Measurements from ENCODE around the gene KLF16. TPM values are rescaled to one million over a fixed set of nuclear protein-coding genes. Genes with fewer than 3 reads are reported as not detected.

The KLF16 gene
- total and polyA plus RNA-seq, 9 of the 15 experiments (the other 6 are each of a cell fraction or from before 2014, with no cell fraction given), result 0.04 to 60.4 (median 6.8) TPM

GRCh38 chr19:1905863-1906375, 42.5 kb upstream of the KLF16 start:
- H3K9ac ChIP-seq (ENCODE audit: insufficient read depth in 1 of 2, low read depth in 2 of 2, low read length in 2 of 2), result peak overlapping the region; percentile 86 to 94
- H3K27ac ChIP-seq (ENCODE audit: extremely low read depth, low read depth, low read length), result peak overlapping the region; percentile 85
- H3K79me2 ChIP-seq (ENCODE audit: control insufficient read depth, insufficient read depth, low read length), result peaks cover 52% of the 10 kb centered on the region
- intact Hi-C loops (cut with micrococcal nuclease) (no loop called here), in situ Hi-C loops (cut with MboI) (no loop called here)
- WGBS (ENCODE audit: insufficient coverage, low coverage, missing lambda C conversion rate), result 37% methylated on average over 15 of the region's 15 CpGs
- peaks cover 16 to 53% of the 10 kb centered on the region in 2 experiments; a peak in 4 of 5 replicates for H3K4me1 ChIP-seq (replicated peaks in 1 of 2; ENCODE audit: control insufficient read depth in 2 of 2, insufficient read depth in 2 of 2, low read length in 2 of 2)
- ChIA-PET CTCF (ENCODE audit: low intra/inter-chr PET ratio) (no interaction called here), POLR2A (interaction anchor here (1.2 kb wide), 1 partner anchor 21 kb away, joined by 3 read pairs; no protein-coding TSS in a partner anchor)
- peaks cover 28% of the 10 kb centered on the region; the same call in 1 of the 3 replicates for H3K36me3 ChIP-seq (ENCODE audit: control insufficient read depth, insufficient read depth, low read length)
- H3K9me3 ChIP-seq (replicated peaks; ENCODE audit: control insufficient read depth, insufficient read depth, low read depth, low read length), result no peaks in the 10 kb centered on the region
- H3K27me3 ChIP-seq (ENCODE audit: control insufficient read depth in 2 of 2, insufficient read depth in 2 of 2, low read length in 2 of 2), result no peaks in the 10 kb centered on the region
- H2AFZ ChIP-seq (ENCODE audit: low read depth, low read length), result peak overlapping the region; percentile 67
- FAIRE-seq (no peak), DNase-seq (ENCODE audit: extremely low read depth in 1 of 4, low spot score in 3 of 4) (no peak), ATAC-seq (no peak)
- no peaks in the 10 kb centered on the region for H3K9me1 ChIP-seq (ENCODE audit: control insufficient read depth, insufficient read depth, low read length)
- H4K20me1 ChIP-seq (replicated peaks; ENCODE audit: control insufficient read depth, insufficient read depth, low read length), result no peaks in the 10 kb centered on the region; the same call in 1 of the 2 replicates
- TSS peak; percentile 77 for BruUV-seq (replicated peaks)
- H3K4me3 ChIP-seq, result peak overlapping the region; percentile 81
- peak overlapping the region; percentile 99 for H3K4me2 ChIP-seq (ENCODE audit: insufficient read depth, low read length)
- peak; percentile 75; the same call in 1 of the 2 replicates for TF ChIP-seq THRB (CRISPR knock-in tag; conservative IDR thresholded peaks at IDR 0.05)
- TF ChIP-seq MBD2 (IDR thresholded peaks at IDR 0.05; ENCODE audit: borderline replicate concordance, low read depth), result 0 out of 2 replicates have a peak, but pooled peaks have one; percentile 6
- no peak for TF ChIP-seq HMGXB4 (CRISPR knock-in tag; IDR thresholded peaks at IDR 0.05)
- peak; percentile 50; the same call in 1 of the 2 replicates for TF ChIP-seq CREB3 (tag; conservative IDR thresholded peaks at IDR 0.05; ENCODE audit: low read depth)
- TF ChIP-seq HDGF (IDR thresholded peaks at IDR 0.05), result no peak
- TF ChIP-seq SAFB2 (IDR thresholded peaks at IDR 0.05; ENCODE audit: borderline replicate concordance, low read depth, low read length, severe bottlenecking), result no peak
- TF ChIP-seq EWSR1 (IDR thresholded peaks at IDR 0.05; ENCODE audit: borderline replicate concordance, low read depth, partially characterized antibody), result no peak
- no peak for TF ChIP-seq LEF1 (IDR thresholded peaks at IDR 0.05)
- 0 out of 2 replicates have a peak, but pooled peaks have one; percentile 48 for TF ChIP-seq ELK1 (CRISPR knock-in tag; IDR thresholded peaks at IDR 0.05)
- TF ChIP-seq YBX1 (IDR thresholded peaks at IDR 0.05), result no peak
- no peak for TF ChIP-seq HOXB6 (CRISPR knock-in tag; IDR thresholded peaks at IDR 0.05; ENCODE audit: borderline replicate concordance)
- no peak for TF ChIP-seq UBTF (IDR thresholded peaks at IDR 0.05; ENCODE audit: borderline replicate concordance in 1 of 2, low read depth in 2 of 2, low read length in 2 of 2)
- no peak for TF ChIP-seq MXD1 (CRISPR knock-in tag; IDR thresholded peaks at IDR 0.05; ENCODE audit: borderline replicate concordance, poor library complexity, severe bottlenecking)
